Ishikawa (cell line): Measurements from ENCODE around the gene ZNF14.

Source experiments
- CEBPB ChIP-seq: IDR thresholded peaks from 2 replicates; pipeline ENCODE4 v1.6.1; 2012
- CREB1 ChIP-seq: IDR thresholded peaks from 2 replicates; pipeline ENCODE4 v1.6.1; 2012; ENCODE audit warnings: low read depth
- EGR1 ChIP-seq: IDR thresholded peaks from 2 replicates; pipeline ENCODE4 v1.6.1; 2012
- EP300 ChIP-seq: IDR thresholded peaks from 2 replicates; pipeline ENCODE4 v1.6.1; 2012; ENCODE audit warnings: borderline replicate concordance
- FOXM1 ChIP-seq: IDR thresholded peaks from 2 replicates; pipeline ENCODE4 v1.6.1; 2012; ENCODE audit warnings: low read depth, borderline replicate concordance
- NFIC ChIP-seq: IDR thresholded peaks from 2 replicates; pipeline ENCODE4 v1.6.1; 2012
- RAD21 ChIP-seq: IDR thresholded peaks from 2 replicates; pipeline ENCODE4 v1.6.1; 2012; ENCODE audit warnings: low read depth
- TAF1 ChIP-seq: IDR thresholded peaks from 2 replicates; pipeline ENCODE4 v1.6.1; 2012; ENCODE audit warnings: low read depth, mild to moderate bottlenecking
- TCF12 ChIP-seq: IDR thresholded peaks from 2 replicates; pipeline ENCODE4 v1.6.1; 2012; ENCODE audit warnings: low read depth
- TEAD4 ChIP-seq: IDR thresholded peaks from 2 replicates; pipeline ENCODE4 v1.6.1; 2012
- USF1 ChIP-seq: IDR thresholded peaks from 2 replicates; pipeline ENCODE4 v1.6.1; 2012
- YY1 ChIP-seq: IDR thresholded peaks from 2 replicates; pipeline ENCODE4 v1.6.1; 2012; ENCODE audit warnings: low read depth
- ZBTB7A ChIP-seq: IDR thresholded peaks from 2 replicates; pipeline ENCODE4 v1.6.1; 2012; ENCODE audit warnings: low read depth
- TF ChIP-seq, protein P1 (sequence below): IDR thresholded peaks from 2 replicates; pipeline ENCODE4 v1.6.1; 2012
- TF ChIP-seq, protein P2 (sequence below): IDR thresholded peaks from 2 replicates; pipeline ENCODE4 v1.6.1; 2012; ENCODE audit warnings: low read depth, mild to moderate bottlenecking

Gene ZNF14

DNA sequence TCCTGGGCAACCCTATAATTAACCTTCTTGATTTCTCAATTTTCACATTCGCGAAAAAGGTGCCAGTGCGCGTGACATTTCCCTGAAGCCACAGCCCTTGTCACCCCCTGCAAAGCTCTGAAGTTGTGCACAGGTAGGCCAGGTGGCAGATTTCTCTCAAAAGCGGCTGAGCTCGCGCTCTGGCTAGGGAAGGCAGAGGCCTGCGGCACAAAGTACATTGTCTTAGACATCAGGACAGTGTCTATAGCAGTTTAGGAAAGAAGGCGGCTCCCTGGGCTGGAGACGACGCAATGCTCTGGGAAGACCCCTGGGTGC is 42.9 kb upstream of the ZNF14 start:
- TF ChIP-seq TEAD4 (no peak), TCF12 (no peak), CEBPB (no peak), EP300 (no peak), TAF1 (no peak), USF1 (no peak), RAD21 (no peak), NFIC (no peak), CREB1 (no peak), EGR1 (no peak)
- TF ChIP-seq, protein P1, sequence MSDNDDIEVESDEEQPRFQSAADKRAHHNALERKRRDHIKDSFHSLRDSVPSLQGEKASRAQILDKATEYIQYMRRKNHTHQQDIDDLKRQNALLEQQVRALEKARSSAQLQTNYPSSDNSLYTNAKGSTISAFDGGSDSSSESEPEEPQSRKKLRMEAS = no peak
- TF ChIP-seq, protein P2, sequence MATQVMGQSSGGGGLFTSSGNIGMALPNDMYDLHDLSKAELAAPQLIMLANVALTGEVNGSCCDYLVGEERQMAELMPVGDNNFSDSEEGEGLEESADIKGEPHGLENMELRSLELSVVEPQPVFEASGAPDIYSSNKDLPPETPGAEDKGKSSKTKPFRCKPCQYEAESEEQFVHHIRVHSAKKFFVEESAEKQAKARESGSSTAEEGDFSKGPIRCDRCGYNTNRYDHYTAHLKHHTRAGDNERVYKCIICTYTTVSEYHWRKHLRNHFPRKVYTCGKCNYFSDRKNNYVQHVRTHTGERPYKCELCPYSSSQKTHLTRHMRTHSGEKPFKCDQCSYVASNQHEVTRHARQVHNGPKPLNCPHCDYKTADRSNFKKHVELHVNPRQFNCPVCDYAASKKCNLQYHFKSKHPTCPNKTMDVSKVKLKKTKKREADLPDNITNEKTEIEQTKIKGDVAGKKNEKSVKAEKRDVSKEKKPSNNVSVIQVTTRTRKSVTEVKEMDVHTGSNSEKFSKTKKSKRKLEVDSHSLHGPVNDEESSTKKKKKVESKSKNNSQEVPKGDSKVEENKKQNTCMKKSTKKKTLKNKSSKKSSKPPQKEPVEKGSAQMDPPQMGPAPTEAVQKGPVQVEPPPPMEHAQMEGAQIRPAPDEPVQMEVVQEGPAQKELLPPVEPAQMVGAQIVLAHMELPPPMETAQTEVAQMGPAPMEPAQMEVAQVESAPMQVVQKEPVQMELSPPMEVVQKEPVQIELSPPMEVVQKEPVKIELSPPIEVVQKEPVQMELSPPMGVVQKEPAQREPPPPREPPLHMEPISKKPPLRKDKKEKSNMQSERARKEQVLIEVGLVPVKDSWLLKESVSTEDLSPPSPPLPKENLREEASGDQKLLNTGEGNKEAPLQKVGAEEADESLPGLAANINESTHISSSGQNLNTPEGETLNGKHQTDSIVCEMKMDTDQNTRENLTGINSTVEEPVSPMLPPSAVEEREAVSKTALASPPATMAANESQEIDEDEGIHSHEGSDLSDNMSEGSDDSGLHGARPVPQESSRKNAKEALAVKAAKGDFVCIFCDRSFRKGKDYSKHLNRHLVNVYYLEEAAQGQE = no peak

GRCh38 chr19:19774354-19775033 is 41.6 kb upstream of the ZNF14 start:
- no peak for TF ChIP-seq YY1
- no peak for TF ChIP-seq CEBPB
- TF ChIP-seq, protein P1 = no peak
- TF ChIP-seq TEAD4 = no peak
- TF ChIP-seq NFIC = no peak
- no peak for TF ChIP-seq CREB1
- TF ChIP-seq FOXM1 = no peak
- TF ChIP-seq TCF12 = no peak
- no peak for TF ChIP-seq USF1
- TF ChIP-seq RAD21 = no peak
- TF ChIP-seq EP300 = no peak
- TF ChIP-seq ZBTB7A = no peak
- TF ChIP-seq, protein P2 = no peak
- TF ChIP-seq TAF1 = no peak
- TF ChIP-seq EGR1 = no peak

DNA sequence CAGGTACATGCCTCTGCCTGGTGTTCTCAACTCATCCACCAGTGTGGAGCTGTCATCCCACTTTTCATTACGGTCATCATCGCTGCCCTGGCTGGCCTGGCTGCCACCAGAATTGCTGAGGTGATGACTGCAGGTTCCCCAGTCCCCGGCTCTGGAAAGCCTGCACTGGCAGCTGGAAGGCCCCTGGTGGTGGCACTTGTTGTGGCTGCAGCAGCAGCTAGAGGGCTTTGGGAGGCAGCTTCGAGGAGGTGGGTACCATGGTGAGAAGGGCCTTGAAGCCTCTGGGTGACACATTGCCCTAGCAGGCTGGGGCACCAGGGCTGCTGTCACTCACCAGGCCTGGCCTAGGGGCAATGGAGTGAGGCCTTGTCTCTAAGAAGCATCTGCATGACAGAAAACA is 25.3 kb upstream of the ZNF14 start:
- TF ChIP-seq CREB1 = no peak
- TF ChIP-seq RAD21 = no peak
- no peak for TF ChIP-seq EGR1
- TF ChIP-seq, protein P2 = no peak
- TF ChIP-seq USF1 = no peak
- TF ChIP-seq TAF1 = no peak
- no peak for TF ChIP-seq CEBPB
- no peak for TF ChIP-seq FOXM1
- TF ChIP-seq ZBTB7A = no peak
- TF ChIP-seq, protein P1 = no peak
- no peak for TF ChIP-seq EP300
- TF ChIP-seq YY1 = no peak
- no peak for TF ChIP-seq TEAD4
- no peak for TF ChIP-seq NFIC
- no peak for TF ChIP-seq TCF12
